NOMO-1 treated with dmso at 0.1 percent for 144 hours (cell line): ENCODE results near the gene CSK.

Experiments used
- DNase-seq: peaks from one replicate; lab custom pipeline; 2025; ENCODE audit not compliant: unreplicated experiment; lab: John Stamatoyannopoulos, UW

CSK gene

GRCh38 chr15:74840851-74841775 is 59.2 kb downstream of the CSK start:
- no peak for DNase-seq

DNA sequence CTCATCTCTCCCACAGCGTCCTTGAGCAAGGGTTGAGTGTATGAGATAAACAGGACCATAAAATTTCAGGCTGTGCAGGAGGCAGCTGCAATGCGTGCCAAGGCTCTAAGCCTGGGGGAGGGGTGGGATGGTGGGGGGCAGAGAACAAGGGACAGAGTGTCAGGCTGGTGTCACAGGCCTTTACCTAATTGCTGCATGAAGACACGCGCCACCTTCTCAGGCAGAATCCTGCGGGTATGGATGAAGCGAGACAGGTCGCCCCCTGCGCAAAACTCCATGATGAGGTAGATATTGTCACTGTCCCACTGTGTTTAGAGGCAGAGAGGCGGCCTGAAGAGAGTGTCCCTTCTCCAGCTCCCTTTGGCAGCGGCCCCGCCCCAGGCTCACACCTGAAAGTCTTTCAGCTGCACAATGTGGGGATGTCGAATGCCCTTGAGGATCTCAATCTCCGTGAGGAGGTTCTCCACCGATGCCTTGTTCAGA is 60.1 kb downstream of the CSK start:
- DNase-seq: no peak

DNA sequence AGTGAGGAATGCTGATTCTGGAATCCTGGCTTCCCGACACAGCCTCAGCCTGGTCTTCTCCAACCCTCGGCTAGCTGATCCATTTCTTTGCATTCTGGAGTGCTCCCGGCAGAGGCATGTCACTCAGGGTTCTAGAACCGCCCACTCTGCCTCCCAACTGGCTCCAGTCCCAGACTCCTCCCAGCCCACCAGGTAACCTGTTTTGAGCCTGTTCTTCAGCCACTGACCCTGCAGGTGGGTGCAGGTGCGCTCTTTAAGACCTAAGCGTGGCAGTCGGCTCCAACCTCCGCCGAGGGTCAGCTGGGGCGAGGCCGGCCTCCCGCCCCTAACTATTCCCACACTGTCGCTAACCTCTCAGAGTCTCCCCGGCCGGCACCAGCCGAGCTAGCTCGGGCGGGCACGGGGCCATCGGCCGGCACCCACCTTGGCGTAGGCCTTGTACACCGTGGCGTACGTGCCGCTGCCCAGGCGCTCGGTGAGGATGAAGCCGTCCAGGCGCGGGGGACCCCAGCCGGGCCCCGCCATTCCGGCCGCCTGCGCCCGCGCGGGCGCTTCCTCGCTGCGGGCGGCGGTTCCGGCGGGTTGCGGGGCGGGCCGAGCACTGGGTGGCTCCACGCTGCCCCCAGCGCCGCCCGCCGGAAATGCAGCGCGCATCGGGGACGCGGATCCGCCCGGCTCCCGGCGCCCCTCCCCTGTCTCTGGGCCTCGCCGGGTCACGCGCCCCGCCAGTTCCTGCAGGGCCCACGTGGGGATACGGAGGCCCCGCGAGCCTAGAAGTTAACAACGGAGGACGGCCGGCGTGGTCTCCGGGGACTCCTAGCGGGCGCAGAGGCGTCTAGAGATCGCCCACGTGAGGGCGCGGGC is 60.9 kb downstream of the CSK start, which contains the start of gene ULK3:
Gene ULK3, minus strand, starts transcription at position 576 of the 864 bp plus-strand sequence. Its CDS starts 51 bp downstream, at position 525.
- DNase-seq: peak; percentile 88

DNA sequence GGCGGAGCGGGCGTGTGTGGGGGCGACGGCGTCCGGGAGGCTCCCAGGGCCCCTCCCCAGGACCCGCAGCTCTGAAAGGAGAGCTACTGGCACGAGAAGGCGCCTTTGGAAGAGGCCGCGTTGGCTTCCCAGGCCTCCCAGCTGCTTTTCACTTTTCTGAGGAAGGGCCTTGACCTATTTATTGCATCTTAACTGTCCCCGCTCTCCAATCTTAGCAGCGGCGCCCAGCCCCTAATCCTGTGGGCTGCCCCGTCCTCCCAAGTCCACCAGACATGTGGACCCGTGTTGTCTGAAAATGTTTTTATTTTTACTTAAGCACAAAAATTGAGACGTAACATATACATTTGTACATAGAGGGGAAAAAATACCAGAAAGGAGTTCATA is 61.6 kb downstream of the CSK start:
- DNase-seq: no peak

DNA sequence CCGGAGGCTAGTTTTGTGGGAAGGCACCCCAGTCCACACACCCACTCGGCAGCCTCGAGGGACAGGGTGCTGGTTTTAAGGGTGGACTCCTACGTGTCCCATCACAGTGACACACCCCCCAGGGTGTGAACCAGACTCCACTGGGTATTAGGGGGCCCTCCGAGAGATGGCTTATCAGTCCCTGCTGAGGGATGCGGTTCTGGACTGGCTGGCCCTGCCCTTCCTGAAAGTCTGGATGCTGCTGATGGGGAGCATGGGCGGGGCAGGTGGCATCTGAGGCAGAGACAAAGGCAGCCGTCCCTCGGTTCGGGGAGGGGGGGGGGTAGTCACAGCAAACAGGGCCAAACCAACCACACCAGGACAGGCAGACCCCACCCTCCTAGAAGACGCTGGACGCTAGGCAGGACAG is 62.0 kb downstream of the CSK start:
- DNase-seq: no peak

GRCh38 chr15:74844319-74845207 is 62.7 kb downstream of the CSK start:
- DNase-seq: no peak

DNA sequence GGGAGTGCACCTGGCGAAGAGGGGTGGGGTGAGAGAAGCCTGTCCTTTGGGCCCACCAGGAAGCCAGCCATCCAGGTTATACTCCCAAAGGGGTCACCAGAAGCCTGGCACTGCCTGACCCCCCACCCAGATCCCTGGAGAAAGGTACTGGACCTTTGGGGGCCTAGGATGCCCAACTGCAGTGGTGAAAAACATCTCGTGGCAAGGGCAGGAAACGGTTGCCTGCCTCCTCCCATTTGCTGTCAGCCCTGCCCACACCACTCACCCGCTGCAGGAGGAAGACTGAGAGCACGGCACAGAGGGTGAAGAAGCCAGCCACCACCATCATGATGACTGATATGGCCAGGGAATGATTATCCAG is 63.3 kb downstream of the CSK start:
- no peak for DNase-seq

- no peak for DNase-seq
Observed at GRCh38 chr15:74845581-74845980, 63.7 kb downstream of the CSK start.

- no peak for DNase-seq
Observed at GRCh38 chr15:74847432-74847831, 65.6 kb downstream of the CSK start.

DNA sequence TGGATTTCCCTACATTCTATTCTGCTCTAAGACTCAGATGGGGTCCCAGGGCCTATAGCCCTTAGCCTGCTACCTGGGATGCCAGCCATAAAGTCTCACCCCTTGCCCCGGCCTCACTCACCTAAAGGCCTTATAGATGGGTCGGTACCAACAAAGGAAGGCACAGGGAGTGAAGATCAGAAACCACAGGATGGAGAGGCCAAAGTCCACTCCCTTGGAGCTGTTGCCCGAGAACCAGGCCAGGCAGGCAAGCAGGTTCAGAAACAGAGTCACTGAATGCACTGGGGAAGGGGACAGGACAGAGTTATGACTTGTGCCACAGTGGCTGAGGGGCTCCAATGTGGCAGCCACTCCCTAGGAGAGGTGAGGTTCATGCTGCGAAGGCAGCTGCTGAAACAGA is 68.5 kb downstream of the CSK start:
- DNase-seq: no peak

DNA sequence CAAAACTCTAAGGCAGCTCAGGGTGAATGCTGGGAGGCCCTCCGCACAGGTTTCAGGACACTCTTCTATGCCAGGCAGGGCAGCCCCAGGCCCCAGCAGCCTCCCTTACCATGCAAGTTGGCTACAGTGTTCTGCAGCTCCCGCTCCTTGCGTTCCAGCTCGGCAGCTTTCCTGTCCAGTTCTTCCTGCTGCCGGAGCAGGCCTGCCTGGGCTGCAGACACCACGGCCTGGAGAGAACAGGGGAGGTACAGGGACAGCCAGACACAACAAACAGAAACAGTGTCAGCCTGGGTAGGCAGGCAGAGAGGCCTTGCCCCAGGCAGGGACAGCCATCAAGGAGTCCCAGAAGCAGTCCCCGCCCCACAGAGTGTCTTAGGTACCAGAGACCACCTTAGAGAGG is 70.1 kb downstream of the CSK start:
- DNase-seq: no peak
